ENCODE measurements around the gene DLGAP1. TPM values are rescaled to one million over a fixed set of nuclear protein-coding genes. Genes with fewer than 3 reads are reported as not detected.

The DLGAP1 gene
- total and polyA plus RNA-seq, 2 experiments from 2014 or later: 17.0 to 48.5 TPM

DNA sequence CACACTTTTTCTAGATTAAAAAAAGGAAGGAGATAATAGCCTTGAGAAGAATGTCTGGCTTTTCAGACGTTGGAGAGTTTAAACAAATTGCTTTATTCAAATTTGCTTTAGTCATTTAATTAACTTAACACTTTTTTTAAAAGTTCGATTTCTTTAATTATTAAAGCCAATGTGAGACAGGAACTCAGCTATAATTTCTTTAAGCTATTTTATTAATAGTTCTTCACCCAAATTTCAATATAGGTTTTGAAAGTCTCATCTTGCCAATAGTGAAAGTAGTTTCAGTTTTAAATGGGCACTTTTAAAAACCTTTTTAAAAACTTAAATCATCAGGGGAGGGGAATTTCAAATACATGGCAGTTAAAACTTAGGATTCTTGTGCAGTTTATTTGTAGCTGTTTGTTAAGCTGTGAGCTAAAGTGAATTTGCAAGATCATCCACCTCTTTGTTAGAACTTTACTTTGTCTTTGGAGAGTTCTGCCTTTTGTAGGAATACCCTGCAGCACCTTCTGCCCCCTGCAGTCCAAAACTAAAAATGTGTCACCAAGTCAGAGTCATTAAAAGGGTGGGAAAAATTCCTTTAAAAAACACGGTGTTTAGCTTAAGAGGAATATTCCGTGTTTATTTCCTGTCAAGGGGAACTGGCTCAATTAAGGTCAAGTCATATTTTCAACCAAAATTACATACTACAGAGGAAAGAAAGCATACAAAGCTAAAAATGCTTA lies 1000.6 kb downstream of the DLGAP1 start:
- peaks cover 16% of the 10 kb centered on the region; the same call in 1 of the 2 replicates for H3K36me3 ChIP-seq (ENCODE audit: insufficient read depth)
- H4K20me1 ChIP-seq (replicated peaks; ENCODE audit: insufficient read depth): no peaks in the 10 kb centered on the region
- ATAC-seq: peak; percentile 4; the same call in 2 of the 3 replicates
- H3K4me1 Mint-ChIP-seq: peaks cover 49% of the 10 kb centered on the region
- no peaks in the 10 kb centered on the region for H3K9me2 ChIP-seq (ENCODE audit: insufficient read depth)
- H3K27ac ChIP-seq (ENCODE audit: low read depth): peak overlapping the region; percentile 73
- peaks cover 37% of the 10 kb centered on the region for H3K27me3 Mint-ChIP-seq (ENCODE audit: insufficient read depth, low read depth, poor library complexity)
- peak overlapping the region; percentile 83 for H3K4me3 ChIP-seq
- H3K4me3 Mint-ChIP-seq: peak overlapping the region; percentile 98
- TF ChIP-seq, protein P1, sequence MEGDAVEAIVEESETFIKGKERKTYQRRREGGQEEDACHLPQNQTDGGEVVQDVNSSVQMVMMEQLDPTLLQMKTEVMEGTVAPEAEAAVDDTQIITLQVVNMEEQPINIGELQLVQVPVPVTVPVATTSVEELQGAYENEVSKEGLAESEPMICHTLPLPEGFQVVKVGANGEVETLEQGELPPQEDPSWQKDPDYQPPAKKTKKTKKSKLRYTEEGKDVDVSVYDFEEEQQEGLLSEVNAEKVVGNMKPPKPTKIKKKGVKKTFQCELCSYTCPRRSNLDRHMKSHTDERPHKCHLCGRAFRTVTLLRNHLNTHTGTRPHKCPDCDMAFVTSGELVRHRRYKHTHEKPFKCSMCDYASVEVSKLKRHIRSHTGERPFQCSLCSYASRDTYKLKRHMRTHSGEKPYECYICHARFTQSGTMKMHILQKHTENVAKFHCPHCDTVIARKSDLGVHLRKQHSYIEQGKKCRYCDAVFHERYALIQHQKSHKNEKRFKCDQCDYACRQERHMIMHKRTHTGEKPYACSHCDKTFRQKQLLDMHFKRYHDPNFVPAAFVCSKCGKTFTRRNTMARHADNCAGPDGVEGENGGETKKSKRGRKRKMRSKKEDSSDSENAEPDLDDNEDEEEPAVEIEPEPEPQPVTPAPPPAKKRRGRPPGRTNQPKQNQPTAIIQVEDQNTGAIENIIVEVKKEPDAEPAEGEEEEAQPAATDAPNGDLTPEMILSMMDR (conservative IDR thresholded peaks at IDR 0.05; ENCODE audit: low read depth in 2 of 2): peak; percentile 56 to 90
- TF ChIP-seq EZH2phosphoT487 (IDR thresholded peaks at IDR 0.05; ENCODE audit: unreplicated experiment): no peak
- 0 out of 2 replicates have a peak, but pooled peaks have one; percentile 13 for TF ChIP-seq CREB1 (CRISPR knock-in tag; IDR thresholded peaks at IDR 0.05; ENCODE audit: low read depth)
- TF ChIP-seq, protein P2, sequence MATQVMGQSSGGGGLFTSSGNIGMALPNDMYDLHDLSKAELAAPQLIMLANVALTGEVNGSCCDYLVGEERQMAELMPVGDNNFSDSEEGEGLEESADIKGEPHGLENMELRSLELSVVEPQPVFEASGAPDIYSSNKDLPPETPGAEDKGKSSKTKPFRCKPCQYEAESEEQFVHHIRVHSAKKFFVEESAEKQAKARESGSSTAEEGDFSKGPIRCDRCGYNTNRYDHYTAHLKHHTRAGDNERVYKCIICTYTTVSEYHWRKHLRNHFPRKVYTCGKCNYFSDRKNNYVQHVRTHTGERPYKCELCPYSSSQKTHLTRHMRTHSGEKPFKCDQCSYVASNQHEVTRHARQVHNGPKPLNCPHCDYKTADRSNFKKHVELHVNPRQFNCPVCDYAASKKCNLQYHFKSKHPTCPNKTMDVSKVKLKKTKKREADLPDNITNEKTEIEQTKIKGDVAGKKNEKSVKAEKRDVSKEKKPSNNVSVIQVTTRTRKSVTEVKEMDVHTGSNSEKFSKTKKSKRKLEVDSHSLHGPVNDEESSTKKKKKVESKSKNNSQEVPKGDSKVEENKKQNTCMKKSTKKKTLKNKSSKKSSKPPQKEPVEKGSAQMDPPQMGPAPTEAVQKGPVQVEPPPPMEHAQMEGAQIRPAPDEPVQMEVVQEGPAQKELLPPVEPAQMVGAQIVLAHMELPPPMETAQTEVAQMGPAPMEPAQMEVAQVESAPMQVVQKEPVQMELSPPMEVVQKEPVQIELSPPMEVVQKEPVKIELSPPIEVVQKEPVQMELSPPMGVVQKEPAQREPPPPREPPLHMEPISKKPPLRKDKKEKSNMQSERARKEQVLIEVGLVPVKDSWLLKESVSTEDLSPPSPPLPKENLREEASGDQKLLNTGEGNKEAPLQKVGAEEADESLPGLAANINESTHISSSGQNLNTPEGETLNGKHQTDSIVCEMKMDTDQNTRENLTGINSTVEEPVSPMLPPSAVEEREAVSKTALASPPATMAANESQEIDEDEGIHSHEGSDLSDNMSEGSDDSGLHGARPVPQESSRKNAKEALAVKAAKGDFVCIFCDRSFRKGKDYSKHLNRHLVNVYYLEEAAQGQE (IDR thresholded peaks at IDR 0.05; ENCODE audit: unreplicated experiment): no peak
- H3K27ac Mint-ChIP-seq: peak overlapping the region; percentile 98
- peaks cover 85% of the 10 kb centered on the region for H3K36me3 Mint-ChIP-seq (ENCODE audit: low read depth)
- H3K4me2 ChIP-seq: peak overlapping the region; percentile 88
- peak; percentile 84 for DNase-seq (ENCODE audit: low spot score)
- H3K9me3 Mint-ChIP-seq: peaks cover 17% of the 10 kb centered on the region
- peaks cover 88% of the 10 kb centered on the region for H3K79me2 ChIP-seq (replicated peaks; ENCODE audit: insufficient read depth)
- no peak overlapping the region for H2AFZ ChIP-seq
- peaks cover 12% of the 10 kb centered on the region; the same call in 1 of the 2 replicates for H3F3A ChIP-seq (replicated peaks; ENCODE audit: low read depth)
- H3K27me3 ChIP-seq (ENCODE audit: insufficient read depth): no peaks in the 10 kb centered on the region
- peaks cover 41% of the 10 kb centered on the region for H3K4me1 ChIP-seq (ENCODE audit: insufficient read depth)

DNA sequence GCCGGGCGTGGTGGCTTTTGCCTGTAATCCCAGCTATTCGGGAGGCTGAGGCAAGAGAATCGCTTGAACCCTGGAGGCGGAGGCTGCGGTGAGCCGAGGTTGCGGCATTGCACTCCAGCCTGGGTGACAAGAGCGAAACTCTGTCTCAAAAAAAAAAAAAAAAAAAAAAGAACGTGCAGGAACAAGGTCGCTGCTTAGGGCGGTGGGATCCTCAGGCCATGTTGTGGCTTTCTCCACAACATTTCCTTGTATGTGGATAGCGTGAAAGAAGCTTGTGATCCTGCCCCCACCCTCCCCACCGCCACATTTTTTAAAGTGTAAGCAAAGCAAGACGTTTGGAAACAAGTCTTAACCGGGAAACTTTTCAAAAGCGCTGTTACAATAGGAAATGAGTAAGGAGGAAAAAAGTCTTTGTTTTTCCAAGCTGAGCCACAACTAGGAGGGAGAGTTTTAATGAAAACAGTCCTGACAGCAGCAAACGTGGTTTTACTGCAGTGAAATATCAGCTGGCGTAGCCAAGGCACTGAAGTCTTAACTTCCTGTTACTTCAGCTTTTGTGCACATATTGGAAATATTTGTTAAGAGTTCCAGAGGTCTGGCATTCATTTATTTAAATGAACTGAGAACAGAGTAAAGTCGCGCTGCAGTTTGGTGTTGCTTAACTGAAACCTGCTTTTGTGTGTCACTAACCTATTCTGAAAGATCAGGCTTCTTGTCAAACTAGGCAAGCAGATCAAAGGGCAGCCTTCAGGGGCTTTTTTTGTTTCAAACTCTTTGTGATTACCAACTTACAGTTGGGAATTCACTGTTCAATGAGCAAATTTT lies 1001.4 kb downstream of the DLGAP1 start:
- Histone ChIP-seq H4K20me1 (replicated peaks; ENCODE audit: insufficient read depth) (peaks cover 3% of the 10 kb centered on the region; the same call in 1 of the 2 replicates), H3K79me2 (replicated peaks; ENCODE audit: insufficient read depth) (peaks cover 87% of the 10 kb centered on the region), H3K4me3 (peak overlapping the region; percentile 83), H2AFZ (no peak overlapping the region), H3K27me3 (ENCODE audit: insufficient read depth) (no peaks in the 10 kb centered on the region), H3K4me2 (peak overlapping the region; percentile 88), H3K9me2 (ENCODE audit: insufficient read depth) (no peaks in the 10 kb centered on the region), H3K27ac (ENCODE audit: low read depth) (peak overlapping the region; percentile 73), H3F3A (replicated peaks; ENCODE audit: low read depth) (peaks cover 12% of the 10 kb centered on the region; the same call in 1 of the 2 replicates), H3K4me1 (ENCODE audit: insufficient read depth) (peaks cover 33% of the 10 kb centered on the region), H3K36me3 (ENCODE audit: insufficient read depth) (peaks cover 16% of the 10 kb centered on the region; the same call in 1 of the 2 replicates)
- peaks cover 42% of the 10 kb centered on the region for H3K27me3 Mint-ChIP-seq (ENCODE audit: insufficient read depth, low read depth, poor library complexity)
- no peak for ATAC-seq
- peaks cover 77% of the 10 kb centered on the region for H3K36me3 Mint-ChIP-seq (ENCODE audit: low read depth)
- peaks cover 42% of the 10 kb centered on the region for H3K4me1 Mint-ChIP-seq
- DNase-seq (ENCODE audit: low spot score): peak; percentile 59
- peak overlapping the region; percentile 98 for H3K4me3 Mint-ChIP-seq
- peak overlapping the region; percentile 98 for H3K27ac Mint-ChIP-seq
- H3K9me3 Mint-ChIP-seq: peaks cover 17% of the 10 kb centered on the region
- TF ChIP-seq STAT1 (IDR thresholded peaks at IDR 0.05; ENCODE audit: unreplicated experiment): no peak
- TF ChIP-seq, protein P2 (IDR thresholded peaks at IDR 0.05; ENCODE audit: unreplicated experiment): no peak

Measured in GM23338 (cell line).